Measurements from ENCODE around the gene SEC24C. TPM values are rescaled to one million over a fixed set of nuclear protein-coding genes. Genes with fewer than 3 reads are reported as not detected.
"Not testable (repeated sequence)": the region's sequence is repeated elsewhere in the genome, so short reads cannot be mapped to it uniquely, and the experiment has no call there.

SEC24C gene, protein sequence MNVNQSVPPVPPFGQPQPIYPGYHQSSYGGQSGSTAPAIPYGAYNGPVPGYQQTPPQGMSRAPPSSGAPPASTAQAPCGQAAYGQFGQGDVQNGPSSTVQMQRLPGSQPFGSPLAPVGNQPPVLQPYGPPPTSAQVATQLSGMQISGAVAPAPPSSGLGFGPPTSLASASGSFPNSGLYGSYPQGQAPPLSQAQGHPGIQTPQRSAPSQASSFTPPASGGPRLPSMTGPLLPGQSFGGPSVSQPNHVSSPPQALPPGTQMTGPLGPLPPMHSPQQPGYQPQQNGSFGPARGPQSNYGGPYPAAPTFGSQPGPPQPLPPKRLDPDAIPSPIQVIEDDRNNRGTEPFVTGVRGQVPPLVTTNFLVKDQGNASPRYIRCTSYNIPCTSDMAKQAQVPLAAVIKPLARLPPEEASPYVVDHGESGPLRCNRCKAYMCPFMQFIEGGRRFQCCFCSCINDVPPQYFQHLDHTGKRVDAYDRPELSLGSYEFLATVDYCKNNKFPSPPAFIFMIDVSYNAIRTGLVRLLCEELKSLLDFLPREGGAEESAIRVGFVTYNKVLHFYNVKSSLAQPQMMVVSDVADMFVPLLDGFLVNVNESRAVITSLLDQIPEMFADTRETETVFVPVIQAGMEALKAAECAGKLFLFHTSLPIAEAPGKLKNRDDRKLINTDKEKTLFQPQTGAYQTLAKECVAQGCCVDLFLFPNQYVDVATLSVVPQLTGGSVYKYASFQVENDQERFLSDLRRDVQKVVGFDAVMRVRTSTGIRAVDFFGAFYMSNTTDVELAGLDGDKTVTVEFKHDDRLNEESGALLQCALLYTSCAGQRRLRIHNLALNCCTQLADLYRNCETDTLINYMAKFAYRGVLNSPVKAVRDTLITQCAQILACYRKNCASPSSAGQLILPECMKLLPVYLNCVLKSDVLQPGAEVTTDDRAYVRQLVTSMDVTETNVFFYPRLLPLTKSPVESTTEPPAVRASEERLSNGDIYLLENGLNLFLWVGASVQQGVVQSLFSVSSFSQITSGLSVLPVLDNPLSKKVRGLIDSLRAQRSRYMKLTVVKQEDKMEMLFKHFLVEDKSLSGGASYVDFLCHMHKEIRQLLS
- total RNA-seq = 100 to 1,000 TPM in 1 of 2 donors, 10 to 100 TPM in 1; 98.5 to 129 TPM

DNA sequence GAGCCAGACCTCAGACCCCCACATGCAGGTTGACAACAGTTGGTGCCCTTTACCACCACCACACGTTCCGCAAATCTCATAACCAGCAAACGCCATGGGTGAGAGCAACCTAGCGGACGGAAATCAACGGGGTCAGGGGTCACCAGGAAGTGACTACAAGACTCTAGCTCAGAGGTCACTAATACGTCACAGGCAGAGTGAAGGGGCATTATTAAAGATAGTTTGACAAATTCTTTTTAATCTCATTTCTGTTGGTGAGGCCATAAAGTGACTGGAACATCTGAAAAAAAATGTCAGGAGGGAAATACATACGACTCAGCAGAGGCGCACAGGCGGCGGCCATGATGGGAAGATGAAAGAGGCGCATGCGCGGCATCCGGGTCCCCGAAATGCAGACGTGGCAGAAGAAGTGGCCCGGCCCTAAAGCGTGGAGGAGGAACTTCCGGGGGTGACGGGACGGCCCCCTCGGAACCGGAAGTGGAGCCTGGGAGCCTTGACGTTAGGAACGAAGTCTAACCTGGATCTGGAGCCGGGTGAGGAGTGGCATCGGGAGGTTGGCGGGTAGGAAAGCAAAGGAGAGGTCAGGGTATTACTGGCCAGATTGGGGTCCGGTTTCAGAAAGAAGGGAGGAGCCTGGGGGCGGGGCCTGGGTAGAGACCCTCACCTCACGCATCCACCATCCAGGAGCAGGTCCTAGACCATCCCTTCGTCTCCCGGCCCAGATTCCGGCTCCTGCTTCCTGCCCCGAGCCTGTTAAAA is at the start of gene SEC24C:
SEC24C (plus strand) TSS at position 468 of the 759 bp plus-strand sequence. CDS start 2,461 bp downstream, outside the sequence.
- peaks cover 13% of the 10 kb centered on the region for H3K4me1 Mint-ChIP-seq
- peaks cover 59% of the 10 kb centered on the region for H3K36me3 Mint-ChIP-seq (ENCODE audit: low read depth)
- H3K27me3 Mint-ChIP-seq = no peaks in the 10 kb centered on the region
- ATAC-seq (replicated peaks) = peak; percentile 92
- H3K4me3 Mint-ChIP-seq = peak within 1 kb of the TSS; percentile 90
- H3K9me3 Mint-ChIP-seq = no peaks in the 10 kb centered on the region
- peak within 1 kb of the TSS; percentile 100 for H3K27ac Mint-ChIP-seq

DNA sequence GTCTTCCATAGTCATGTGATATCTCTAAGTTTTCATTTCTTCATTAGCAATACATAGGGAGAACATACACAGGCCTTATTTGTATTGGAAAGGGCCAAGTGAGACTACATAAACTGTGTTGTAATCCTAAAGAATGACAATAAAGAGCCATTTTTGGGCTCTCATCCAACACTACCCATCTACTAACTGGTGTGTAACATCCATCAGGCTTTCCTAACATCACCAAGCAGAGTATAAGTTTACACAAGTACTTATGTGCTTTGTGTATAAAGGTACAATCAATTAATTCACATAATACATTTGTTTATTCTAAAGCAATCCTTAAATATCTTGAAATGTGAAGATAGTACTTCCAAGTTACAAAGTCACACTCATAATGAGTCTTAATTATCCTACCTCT is 48.9 kb upstream of the SEC24C start:
- H3K27me3 Mint-ChIP-seq; ATAC-seq (replicated peaks); H3K4me1 Mint-ChIP-seq; H3K4me3 Mint-ChIP-seq; H3K27ac Mint-ChIP-seq; H3K9me3 Mint-ChIP-seq: not testable (repeated sequence)
- H3K36me3 Mint-ChIP-seq (ENCODE audit: low read depth) = peaks cover 28% of the 10 kb centered on the region

DNA sequence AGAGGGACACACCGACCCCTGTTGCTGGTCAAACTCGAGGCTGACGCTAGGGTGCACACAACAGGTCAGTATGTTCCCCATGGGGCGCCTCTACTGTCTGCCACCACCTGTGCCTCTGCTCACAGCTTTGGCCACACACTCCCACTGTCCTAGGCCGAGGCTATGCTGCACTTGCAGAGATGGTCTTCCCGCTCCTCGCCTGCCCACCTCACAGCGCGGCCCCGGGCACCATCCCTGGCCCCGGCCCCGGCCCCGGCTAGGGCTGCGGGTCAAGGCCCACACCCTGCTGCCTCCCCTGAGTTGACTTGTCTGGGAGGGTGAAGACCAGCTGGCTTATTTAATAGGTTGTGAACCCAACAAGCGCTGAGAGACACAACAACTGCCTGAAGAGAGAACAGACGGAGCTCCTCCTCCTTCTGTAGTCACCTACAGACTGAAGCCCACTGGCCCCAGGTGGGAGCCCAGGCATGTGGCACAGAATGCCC is 46.5 kb upstream of the SEC24C start, which contains the start of gene AGAP5:
AGAP5 (minus strand) TSS at position 435 of the 485 bp plus-strand sequence; CDS start at position 81, 354 bp downstream.
- not testable (repeated sequence) for H3K9me3 Mint-ChIP-seq; H3K4me1 Mint-ChIP-seq; H3K4me3 Mint-ChIP-seq; H3K27ac Mint-ChIP-seq; H3K27me3 Mint-ChIP-seq; ATAC-seq (replicated peaks)
- peaks cover 37% of the 10 kb centered on the region for H3K36me3 Mint-ChIP-seq (ENCODE audit: low read depth)

DNA sequence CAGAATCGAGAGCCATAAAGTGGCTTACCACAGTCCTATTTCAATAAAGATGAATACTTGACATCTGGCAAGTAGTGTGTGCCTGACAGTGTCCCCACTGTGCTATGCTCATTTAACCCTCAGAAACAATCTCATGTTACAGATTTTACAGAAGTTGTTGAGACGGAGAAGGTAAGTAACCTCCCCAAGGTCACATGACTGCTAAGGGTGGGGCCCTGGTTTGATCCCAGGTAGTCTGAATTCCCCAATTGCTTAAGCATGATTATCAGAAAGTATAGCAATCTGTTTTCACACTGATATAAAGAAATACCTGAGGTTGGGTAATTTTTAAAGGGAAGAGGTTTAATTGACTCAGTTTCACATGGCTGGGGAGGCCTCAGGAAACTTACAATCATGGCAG is 45.4 kb upstream of the SEC24C start:
- not testable (repeated sequence) for H3K4me3 Mint-ChIP-seq; H3K4me1 Mint-ChIP-seq; H3K27ac Mint-ChIP-seq; ATAC-seq (replicated peaks); H3K27me3 Mint-ChIP-seq; H3K9me3 Mint-ChIP-seq
- H3K36me3 Mint-ChIP-seq (ENCODE audit: low read depth) = peaks cover 37% of the 10 kb centered on the region

DNA sequence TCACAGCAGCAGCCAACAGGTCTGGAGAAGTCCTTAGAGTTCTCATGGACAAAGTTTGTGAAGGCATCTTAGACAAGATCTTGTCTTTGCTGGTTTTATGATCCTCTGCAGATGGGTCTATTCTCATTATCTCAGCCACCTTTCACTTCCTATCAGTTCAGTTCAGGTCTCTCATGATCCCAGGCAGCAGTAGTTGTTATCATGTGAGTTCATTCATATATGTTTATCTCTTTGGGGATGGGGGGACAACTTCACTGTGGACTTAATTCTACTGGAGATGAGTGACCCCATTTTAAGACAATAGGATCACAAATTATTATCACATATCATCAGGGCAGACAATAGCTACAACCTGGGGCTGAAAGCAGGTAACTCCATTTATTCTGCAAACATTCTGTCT is 40.2 kb upstream of the SEC24C start:
- H3K9me3 Mint-ChIP-seq; H3K4me3 Mint-ChIP-seq; H3K27me3 Mint-ChIP-seq; ATAC-seq (replicated peaks); H3K4me1 Mint-ChIP-seq; H3K27ac Mint-ChIP-seq: not testable (repeated sequence)
- H3K36me3 Mint-ChIP-seq (ENCODE audit: low read depth) = peaks cover 49% of the 10 kb centered on the region

DNA sequence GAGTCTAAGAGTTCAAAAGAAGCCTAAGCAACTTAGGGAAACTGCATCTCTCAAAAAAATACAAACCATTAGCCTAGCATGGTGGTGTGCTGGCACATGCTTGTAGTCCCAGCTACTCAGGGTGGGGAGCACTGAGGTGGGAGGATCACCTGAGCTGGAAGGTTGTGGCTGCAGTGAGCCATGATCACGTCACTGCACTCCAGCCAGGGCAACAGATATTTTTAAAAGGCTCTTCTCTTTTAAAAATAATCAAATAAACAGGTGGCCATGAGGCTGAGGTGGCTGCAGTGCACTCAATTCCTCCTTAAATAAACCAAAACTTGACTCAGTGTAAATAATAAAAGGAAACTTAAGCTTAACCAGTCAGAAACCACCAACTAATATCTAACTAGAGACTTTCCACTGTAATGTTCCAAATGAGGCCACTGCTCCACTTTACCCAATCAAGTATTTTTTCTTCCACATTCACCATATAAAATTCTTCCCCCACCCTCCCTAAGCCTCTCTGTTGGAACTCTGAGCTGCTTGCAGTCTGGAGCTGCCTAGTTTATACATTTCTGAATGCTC is 38.6 kb upstream of the SEC24C start:
- H3K36me3 Mint-ChIP-seq (ENCODE audit: low read depth) = peaks cover 53% of the 10 kb centered on the region
- not testable (repeated sequence) for H3K27ac Mint-ChIP-seq; H3K4me3 Mint-ChIP-seq; H3K27me3 Mint-ChIP-seq; ATAC-seq (replicated peaks); H3K9me3 Mint-ChIP-seq; H3K4me1 Mint-ChIP-seq

DNA sequence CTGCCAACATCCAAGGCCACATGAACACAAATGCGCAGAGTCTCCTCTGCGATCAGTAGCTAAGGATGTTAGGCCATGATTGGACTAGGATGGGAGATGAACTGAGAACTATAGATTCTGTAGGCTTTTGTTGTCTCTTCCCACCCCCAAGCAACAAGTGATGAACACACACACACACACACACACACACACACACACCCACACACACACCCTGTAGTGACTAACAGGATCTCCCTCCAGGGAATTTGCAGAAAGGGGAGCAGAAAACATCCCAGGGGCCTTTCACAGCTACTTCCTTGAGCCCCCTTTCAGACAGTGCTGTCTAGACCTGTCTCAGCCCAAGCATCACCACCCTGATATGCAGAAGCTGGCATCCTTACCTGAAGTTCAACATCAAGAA is 37.7 kb upstream of the SEC24C start:
- not testable (repeated sequence) for H3K9me3 Mint-ChIP-seq; ATAC-seq (replicated peaks); H3K27ac Mint-ChIP-seq; H3K4me3 Mint-ChIP-seq; H3K4me1 Mint-ChIP-seq; H3K27me3 Mint-ChIP-seq
- H3K36me3 Mint-ChIP-seq (ENCODE audit: low read depth) = peaks cover 52% of the 10 kb centered on the region

DNA sequence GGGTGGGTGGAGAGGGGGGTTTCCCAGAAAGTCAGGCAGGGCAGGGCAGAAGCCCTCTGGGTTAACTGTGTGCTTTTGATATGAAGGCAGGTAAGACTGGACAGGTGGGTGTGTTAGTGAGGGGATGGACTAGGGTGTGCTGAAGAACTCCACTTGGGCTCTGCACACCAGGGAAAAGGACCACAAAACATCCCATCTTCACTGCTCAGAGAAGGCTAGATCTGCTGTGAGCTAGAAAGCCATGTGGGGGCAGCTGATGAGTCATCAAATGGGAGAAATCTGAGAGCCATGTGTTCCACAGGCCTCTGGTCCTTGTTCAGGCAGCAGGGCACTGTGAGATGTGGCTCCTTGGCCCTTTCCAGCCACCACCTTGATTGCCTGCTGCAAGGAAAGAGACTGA is 36.5 kb upstream of the SEC24C start:
- not testable (repeated sequence) for H3K27ac Mint-ChIP-seq; H3K9me3 Mint-ChIP-seq; H3K4me1 Mint-ChIP-seq; H3K4me3 Mint-ChIP-seq; H3K27me3 Mint-ChIP-seq; ATAC-seq (replicated peaks)
- peaks cover 51% of the 10 kb centered on the region for H3K36me3 Mint-ChIP-seq (ENCODE audit: low read depth)

DNA sequence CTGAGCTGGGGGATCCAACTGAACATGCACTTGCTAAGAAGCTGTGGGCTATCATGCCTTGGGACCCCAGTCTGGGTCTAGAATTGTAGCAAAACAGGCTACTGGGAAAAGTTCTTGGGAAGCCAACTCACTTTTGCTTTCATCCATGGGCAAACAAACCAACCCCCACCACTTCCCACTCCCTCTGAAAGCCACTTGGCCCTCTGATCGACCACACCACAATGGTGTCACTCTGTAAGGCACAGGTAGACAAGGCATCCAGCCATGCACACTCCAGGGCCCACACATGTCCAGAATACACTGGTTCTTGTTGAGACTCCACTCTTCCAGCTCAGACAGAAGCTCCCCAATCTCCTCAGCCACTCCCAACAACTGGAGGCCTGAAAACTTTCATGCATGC is 36.0 kb upstream of the SEC24C start:
- H3K36me3 Mint-ChIP-seq (ENCODE audit: low read depth) = peaks cover 52% of the 10 kb centered on the region
- not testable (repeated sequence) for H3K9me3 Mint-ChIP-seq; ATAC-seq (replicated peaks); H3K27ac Mint-ChIP-seq; H3K4me3 Mint-ChIP-seq; H3K27me3 Mint-ChIP-seq; H3K4me1 Mint-ChIP-seq

DNA sequence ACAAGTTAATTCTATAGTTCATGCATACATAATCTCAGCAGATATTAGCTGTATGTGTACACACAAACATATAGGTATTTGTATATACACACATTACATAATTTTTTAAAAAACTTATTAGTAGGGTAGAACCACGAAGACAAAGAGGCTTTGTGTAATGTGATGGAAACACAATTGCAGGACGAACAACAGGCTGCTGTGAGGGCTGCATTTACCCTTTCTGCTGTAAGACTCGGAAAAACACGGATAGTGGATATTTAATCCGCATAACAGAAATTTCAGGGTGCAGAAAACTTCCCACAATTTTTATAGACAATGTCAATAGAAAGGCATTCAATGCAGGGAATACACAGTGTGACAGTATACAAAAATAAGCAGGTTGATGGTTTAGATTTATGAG is 32.5 kb upstream of the SEC24C start:
- H3K27me3 Mint-ChIP-seq; ATAC-seq (replicated peaks); H3K4me1 Mint-ChIP-seq: not testable (repeated sequence)

DNA sequence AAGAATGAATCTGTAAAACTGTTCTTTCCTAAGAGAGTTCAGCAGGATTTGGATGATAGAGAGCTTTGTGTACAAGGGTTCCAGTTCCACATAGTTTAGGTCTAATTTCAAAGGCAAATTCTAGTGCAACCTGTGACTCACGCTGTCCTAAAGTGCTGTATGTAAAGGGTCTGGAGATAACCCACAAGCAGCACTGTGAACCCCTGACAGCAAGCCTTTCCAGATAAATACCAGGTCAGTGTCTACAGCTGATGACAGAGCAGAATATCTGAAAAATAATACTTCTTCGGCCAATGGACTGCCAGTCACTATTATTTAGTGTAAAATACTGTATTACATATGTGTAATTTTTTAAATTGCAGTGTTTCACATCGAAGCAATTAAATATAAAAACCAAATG is 30.3 kb upstream of the SEC24C start:
- H3K4me3 Mint-ChIP-seq; H3K9me3 Mint-ChIP-seq; H3K4me1 Mint-ChIP-seq; H3K27me3 Mint-ChIP-seq; ATAC-seq (replicated peaks); H3K27ac Mint-ChIP-seq: not testable (repeated sequence)
- H3K36me3 Mint-ChIP-seq (ENCODE audit: low read depth) = peaks cover 72% of the 10 kb centered on the region

More for the DNA sequence above, 32.5 kb upstream of the SEC24C start:
- H3K36me3 Mint-ChIP-seq (ENCODE audit: low read depth) = peaks cover 50% of the 10 kb centered on the region
- H3K9me3 Mint-ChIP-seq, H3K27ac Mint-ChIP-seq, H3K4me3 Mint-ChIP-seq: not testable (repeated sequence)

DNA sequence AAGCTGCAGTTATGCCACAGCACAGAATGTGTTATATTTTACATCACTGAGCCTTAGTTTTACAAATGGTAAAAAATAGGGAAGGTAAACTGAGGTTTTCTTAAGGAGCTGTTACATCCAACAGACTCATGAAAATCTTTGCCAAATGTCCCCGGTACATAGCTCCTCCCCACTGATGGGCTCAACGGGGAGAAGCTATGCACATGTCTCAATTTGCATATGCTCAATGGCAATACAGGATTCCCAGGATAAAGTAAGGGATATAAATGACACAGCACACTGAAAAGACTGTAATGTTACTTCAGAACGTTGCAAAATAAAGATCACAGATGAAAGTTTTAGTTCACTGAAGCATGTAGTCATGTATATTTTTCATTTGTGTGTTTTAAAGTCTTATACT is 29.7 kb upstream of the SEC24C start:
- H3K4me1 Mint-ChIP-seq; H3K27me3 Mint-ChIP-seq; ATAC-seq (replicated peaks); H3K4me3 Mint-ChIP-seq; H3K27ac Mint-ChIP-seq; H3K9me3 Mint-ChIP-seq: not testable (repeated sequence)
- H3K36me3 Mint-ChIP-seq (ENCODE audit: low read depth) = peaks cover 78% of the 10 kb centered on the region

DNA sequence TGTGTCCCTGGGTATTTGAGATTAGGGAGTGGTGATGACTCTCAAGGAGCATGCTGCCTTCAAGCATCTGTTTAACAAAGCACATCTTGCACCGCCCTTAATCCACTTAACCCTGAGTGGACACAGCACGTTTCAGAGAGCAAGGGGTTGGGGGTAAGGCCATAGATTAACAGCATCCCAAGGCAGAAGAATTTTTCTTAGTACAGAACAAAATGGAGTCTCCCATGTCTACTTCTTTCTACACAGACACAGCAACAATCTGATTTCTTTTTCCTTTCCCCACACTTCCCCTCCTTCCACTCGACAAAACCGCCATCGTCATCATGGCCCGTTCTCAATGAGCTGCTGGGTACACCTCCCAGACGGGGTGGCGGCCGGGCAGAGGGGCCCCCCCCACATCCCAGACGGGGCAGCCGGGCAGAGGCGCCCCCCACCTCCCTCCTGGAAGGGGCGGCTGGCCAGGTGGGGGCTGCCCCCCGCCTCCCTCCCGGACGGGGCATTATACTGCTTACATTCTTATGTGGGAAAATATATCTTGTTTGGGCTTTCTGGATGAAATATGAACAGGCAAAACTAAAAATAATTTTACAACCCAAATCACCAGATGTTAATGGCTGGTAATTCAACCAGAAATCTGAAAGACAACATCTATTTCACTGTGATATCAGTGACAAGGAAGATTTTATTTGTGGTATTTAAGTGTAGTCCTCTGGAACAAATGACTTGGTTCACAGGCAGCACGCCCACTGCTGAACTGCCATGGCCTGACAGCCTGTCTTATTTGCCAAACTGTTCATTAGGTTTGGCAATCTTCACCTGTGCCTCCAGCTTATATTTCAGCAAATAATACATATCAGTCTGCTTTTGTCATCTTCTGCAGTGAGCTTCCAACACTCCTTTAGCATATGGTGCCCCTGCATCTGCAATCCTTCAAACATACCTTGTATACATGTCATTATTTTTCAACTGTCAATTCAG is 28.7 kb upstream of the SEC24C start:
- H3K27me3 Mint-ChIP-seq; H3K4me1 Mint-ChIP-seq; H3K27ac Mint-ChIP-seq; ATAC-seq (replicated peaks); H3K9me3 Mint-ChIP-seq; H3K4me3 Mint-ChIP-seq: not testable (repeated sequence)
- H3K36me3 Mint-ChIP-seq (ENCODE audit: low read depth) = peaks cover 81% of the 10 kb centered on the region
